Keratinocyte (primary cell): Measurements from ENCODE around the gene NLRC5.

ENCODE experiments used
- EZH2 ChIP-seq: IDR thresholded peaks from one replicate; pipeline ENCODE4 v1.6.1; 2012; ENCODE audit warnings: inconsistent platforms, mild to moderate bottlenecking, low read length, moderate library complexity
- TF ChIP-seq, protein P1 (sequence below), 3 experiments: IDR thresholded peaks in 1 of 3; conservative IDR thresholded peaks in 1 of 3; optimal IDR thresholded peaks in 1 of 3; 2 replicates in 2 of 3; 3 replicates in 1 of 3; pipeline versions ENCODE3 to v1.5.1; 2011; ENCODE audit warnings: low read length in 3 of 3, mild to moderate bottlenecking in 3 of 3, moderate library complexity in 2 of 3, control low read depth in 1 of 3, inconsistent platforms in 1 of 3; ENCODE audit not compliant: insufficient read depth in 2 of 3; ENCODE audit errors: extremely low read depth in 1 of 3

- TF ChIP-seq, protein P1, sequence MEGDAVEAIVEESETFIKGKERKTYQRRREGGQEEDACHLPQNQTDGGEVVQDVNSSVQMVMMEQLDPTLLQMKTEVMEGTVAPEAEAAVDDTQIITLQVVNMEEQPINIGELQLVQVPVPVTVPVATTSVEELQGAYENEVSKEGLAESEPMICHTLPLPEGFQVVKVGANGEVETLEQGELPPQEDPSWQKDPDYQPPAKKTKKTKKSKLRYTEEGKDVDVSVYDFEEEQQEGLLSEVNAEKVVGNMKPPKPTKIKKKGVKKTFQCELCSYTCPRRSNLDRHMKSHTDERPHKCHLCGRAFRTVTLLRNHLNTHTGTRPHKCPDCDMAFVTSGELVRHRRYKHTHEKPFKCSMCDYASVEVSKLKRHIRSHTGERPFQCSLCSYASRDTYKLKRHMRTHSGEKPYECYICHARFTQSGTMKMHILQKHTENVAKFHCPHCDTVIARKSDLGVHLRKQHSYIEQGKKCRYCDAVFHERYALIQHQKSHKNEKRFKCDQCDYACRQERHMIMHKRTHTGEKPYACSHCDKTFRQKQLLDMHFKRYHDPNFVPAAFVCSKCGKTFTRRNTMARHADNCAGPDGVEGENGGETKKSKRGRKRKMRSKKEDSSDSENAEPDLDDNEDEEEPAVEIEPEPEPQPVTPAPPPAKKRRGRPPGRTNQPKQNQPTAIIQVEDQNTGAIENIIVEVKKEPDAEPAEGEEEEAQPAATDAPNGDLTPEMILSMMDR (optimal IDR thresholded peaks at IDR 0.05 in 1 of 3, IDR thresholded peaks at IDR 0.05 in 1 of 3, conservative IDR thresholded peaks at IDR 0.05 in 1 of 3; ENCODE audit: extremely low read depth in 1 of 3, insufficient read depth in 2 of 3, low read length in 3 of 3): no peak
- TF ChIP-seq EZH2: no peak
Observed at GRCh38 chr16:57054338-57054737, 65.0 kb downstream of the NLRC5 start.
